BJ (cell line): Measurements from ENCODE around the gene COL27A1. TPM values are rescaled to one million over a fixed set of nuclear protein-coding genes. Genes with fewer than 3 reads are reported as not detected.

Experiments used
- CTCF ChIA-PET: fragments of 350-600 bp; formaldehyde crosslinking; extraction: SDS; loops from one replicate; lab custom pipeline; 2021; ENCODE audit warnings: antibody characterized with exemption, inconsistent platforms; lab: Yijun Ruan, JAX
- POLR2A ChIA-PET: fragments of 300-600 bp; sonication (Branson Sonifier 250); formaldehyde crosslinking; extraction: SDS; loops from one replicate; lab custom pipeline; 2021; ENCODE audit warnings: antibody characterized with exemption; lab: Charles Lee
- DNase-seq: peaks from one replicate; pipeline ENCODE4 v3.0.0-alpha.2; 2011; ENCODE audit warnings: low read depth
- H3K27me3 ChIP-seq: 2 replicates; pipeline ENCODE4 v1.6.0; 2011; ENCODE audit warnings: low read length; ENCODE audit not compliant: control insufficient read depth, insufficient read depth
- H3K36me3 ChIP-seq: 2 replicates; pipeline ENCODE4 v1.5.1; 2011; ENCODE audit warnings: low read length; ENCODE audit not compliant: control insufficient read depth, insufficient read depth
- H3K4me3 ChIP-seq: 2 replicates; pipeline ENCODE4 v1.5.1; 2011; ENCODE audit warnings: low read depth, mild to moderate bottlenecking, control low read depth, low read length
- CTCF ChIP-seq: IDR thresholded peaks from 2 replicates; pipeline ENCODE4 v1.5.1; 2011; ENCODE audit warnings: low read depth, mild to moderate bottlenecking, control low read depth, inconsistent platforms, low read length, moderate library complexity; ENCODE audit not compliant: insufficient read depth
- polyA plus RNA-seq: library from polyadenylated mRNA; depleted of rRNA; stranded (reverse); fragments of >200 nt; gene quantifications from 2 replicates; pipeline ENCODE4 v1.2.3, GENCODE V29; 2011

COL27A1 gene
- polyA plus RNA-seq, 1 experiment: 16.6 TPM

GRCh38 chr9:114313186-114313585, 157.8 kb downstream of the COL27A1 start:
- ChIA-PET CTCF (no interaction called here), POLR2A (no interaction called here)
- no peak overlapping the region for H3K4me3 ChIP-seq

GRCh38 chr9:114314256-114314867, 159.0 kb downstream of the COL27A1 start:
- ChIA-PET CTCF (interaction anchor here (0.7 to 1.0 kb wide), 3 partner anchors 230 to 406 kb away, joined by 3 to 5 read pairs (median 3); no protein-coding TSS in a partner anchor), POLR2A (no interaction called here)
- Histone ChIP-seq H3K4me3 (no peak overlapping the region), H3K27me3 (peaks cover 2% of the 10 kb centered on the region), H3K36me3 (peaks cover 5% of the 10 kb centered on the region)
- TF ChIP-seq CTCF: no peak
- DNase-seq: no peak

More at GRCh38 chr9:114313186-114313585, 157.8 kb downstream of the COL27A1 start:
- no peak for TF ChIP-seq CTCF
- peaks cover 11% of the 10 kb centered on the region for H3K36me3 ChIP-seq
- no peaks in the 10 kb centered on the region; the same call in 1 of the 2 replicates for H3K27me3 ChIP-seq
- DNase-seq: no peak

DNA sequence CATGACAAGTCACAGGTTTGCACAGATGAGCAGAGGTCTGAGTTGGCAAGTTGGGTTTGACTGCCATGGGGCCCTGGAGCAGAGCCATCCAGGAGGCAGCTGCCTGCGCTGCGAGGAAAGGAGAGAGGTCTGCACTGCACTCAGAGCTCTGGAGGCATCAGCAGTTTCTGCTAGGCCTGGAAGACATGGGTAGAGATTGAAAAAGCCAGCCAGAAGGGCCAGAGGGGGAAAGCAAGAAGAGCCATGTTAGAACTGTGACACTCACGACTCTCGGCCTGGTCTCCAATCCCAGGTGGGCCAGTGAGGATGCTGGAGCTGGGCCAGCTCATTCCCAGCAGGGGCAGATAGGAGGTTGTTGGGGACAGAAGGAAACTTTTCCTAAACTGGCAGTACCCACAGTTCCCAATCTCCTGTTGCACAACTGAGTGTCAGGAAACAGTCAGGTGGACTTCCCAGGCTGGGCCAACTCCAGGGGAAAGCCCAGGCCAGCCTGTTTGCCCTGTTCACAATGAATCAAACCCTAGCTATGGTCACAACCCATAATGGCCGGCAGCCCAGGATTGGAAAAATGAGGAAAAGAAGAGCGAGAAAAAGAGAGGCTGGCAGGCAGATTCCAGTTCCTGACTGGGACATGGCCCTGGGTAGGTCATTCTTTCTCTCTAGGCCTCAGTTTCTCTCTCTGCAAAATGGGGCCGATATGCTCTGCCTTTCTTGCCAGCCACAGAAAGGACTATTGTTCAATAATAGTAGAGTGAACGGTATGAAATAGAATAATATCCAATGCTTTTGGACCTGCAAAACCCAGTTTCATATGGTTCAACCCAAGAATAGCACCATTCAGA, 159.8 kb downstream of the COL27A1 start:
- Histone ChIP-seq H3K27me3 (peaks cover 2% of the 10 kb centered on the region), H3K36me3 (peaks cover 5% of the 10 kb centered on the region), H3K4me3 (no peak overlapping the region)
- no peak for DNase-seq
- CTCF ChIA-PET: interaction anchor here (0.7 to 1.0 kb wide), 2 partner anchors 231 to 405 kb away, joined by 3 read pairs; no protein-coding TSS in a partner anchor
- POLR2A ChIA-PET: no interaction called here
- TF ChIP-seq CTCF: no peak

DNA sequence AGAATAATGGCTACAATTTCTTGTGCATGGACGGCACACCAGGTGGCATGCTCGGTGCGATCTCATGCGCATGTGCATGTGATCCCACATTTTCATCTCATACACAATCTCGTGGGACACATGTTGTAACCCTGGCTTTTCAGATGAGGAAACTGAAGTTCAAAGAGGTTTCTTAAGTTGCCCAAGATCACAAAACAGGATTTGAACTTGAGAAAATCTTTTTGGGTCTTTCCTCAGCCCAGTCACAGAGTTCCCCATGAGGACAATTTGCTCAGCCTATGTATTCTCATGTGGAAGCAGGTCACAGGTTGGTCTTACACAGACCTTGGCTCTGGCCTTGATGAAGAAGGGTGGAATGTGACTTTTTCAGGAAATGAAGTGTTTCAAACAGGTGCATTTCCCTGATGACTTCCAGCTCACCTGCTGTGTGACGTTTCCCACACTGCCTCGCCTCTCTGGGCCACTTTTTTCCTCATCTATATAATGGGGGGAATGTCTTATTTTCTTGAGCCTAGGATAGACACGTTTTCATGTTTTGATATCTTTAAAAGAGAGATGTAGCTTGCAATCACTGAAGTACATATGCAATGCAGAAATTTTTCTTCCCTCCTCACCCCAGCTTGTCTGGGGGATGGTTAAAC, 160.5 kb downstream of the COL27A1 start:
- POLR2A ChIA-PET: no interaction called here

More for the DNA sequence above, 160.5 kb downstream of the COL27A1 start:
- H3K36me3 ChIP-seq: peaks cover 2% of the 10 kb centered on the region
- no peak for TF ChIP-seq CTCF
- CTCF ChIA-PET: interaction anchor here (1.1 to 1.9 kb wide), 3 partner anchors 29 to 208 kb away, joined by 3 to 9 read pairs (median 3); no protein-coding TSS in a partner anchor
- DNase-seq: no peak
- no peak overlapping the region for H3K4me3 ChIP-seq
- H3K27me3 ChIP-seq: peaks cover 2% of the 10 kb centered on the region
